Measurements from ENCODE around the gene CST9L.

CST9L gene

GRCh38 chr20:23604306-23604705 lies 36.0 kb upstream of the CST9L start:
- TF ChIP-seq SPI1 (IDR thresholded peaks at IDR 0.05; ENCODE audit: low read depth, low read length) (no peak), POLR2A (IDR thresholded peaks at IDR 0.05; ENCODE audit: low read depth, low read length) (no peak), POU2F2 (IDR thresholded peaks at IDR 0.05; ENCODE audit: low read depth, low read length) (no peak), TAF1 (IDR thresholded peaks at IDR 0.05; ENCODE audit: low read depth, low read length) (no peak), PAX5 (IDR thresholded peaks at IDR 0.05; ENCODE audit: insufficient read depth, low read length, severe bottlenecking) (no peak), POLR2AphosphoS5 (IDR thresholded peaks at IDR 0.05; ENCODE audit: low read depth, low read length) (no peak)
- FAIRE-seq (no peak), DNase-seq (ENCODE audit: insufficient read length, low spot score) (no peak)

GRCh38 chr20:23603321-23603720 lies 35.0 kb upstream of the CST9L start:
- no peak for TF ChIP-seq POLR2AphosphoS5 (IDR thresholded peaks at IDR 0.05; ENCODE audit: low read depth, low read length)
- no peak for TF ChIP-seq TAF1 (IDR thresholded peaks at IDR 0.05; ENCODE audit: low read depth, low read length)
- TF ChIP-seq SPI1 (IDR thresholded peaks at IDR 0.05; ENCODE audit: low read depth, low read length): no peak
- no peak for TF ChIP-seq POLR2A (IDR thresholded peaks at IDR 0.05; ENCODE audit: low read depth, low read length)
- TF ChIP-seq POU2F2 (IDR thresholded peaks at IDR 0.05; ENCODE audit: low read depth, low read length): no peak
- no peak for TF ChIP-seq PAX5 (IDR thresholded peaks at IDR 0.05; ENCODE audit: insufficient read depth, low read length, severe bottlenecking)
- DNase-seq (ENCODE audit: insufficient read length, low spot score) (no peak), FAIRE-seq (no peak)

DNA sequence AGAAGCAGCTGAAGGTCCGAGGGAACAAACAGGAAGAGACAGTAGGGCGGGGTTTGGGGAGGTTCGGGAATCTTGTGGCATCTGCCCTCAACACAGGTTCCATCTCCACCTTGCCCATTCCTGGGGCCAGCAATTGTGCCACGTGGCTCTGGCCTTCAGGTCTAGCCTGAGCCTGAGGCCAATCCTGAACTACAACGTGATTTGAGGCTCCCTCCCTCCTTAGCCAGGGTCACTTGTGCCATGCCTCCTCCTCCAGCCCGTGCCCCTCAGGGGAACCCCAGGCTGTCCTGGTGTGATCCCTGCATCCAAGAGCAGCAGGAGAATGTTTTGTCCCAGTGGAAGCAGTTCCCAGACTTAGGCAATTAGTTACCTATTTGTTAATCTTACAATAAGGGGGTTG lies 34.4 kb upstream of the CST9L start:
- FAIRE-seq (no peak), DNase-seq (ENCODE audit: insufficient read length, low spot score) (no peak)
- TF ChIP-seq PAX5 (IDR thresholded peaks at IDR 0.05; ENCODE audit: insufficient read depth, low read length, severe bottlenecking): no peak
- TF ChIP-seq POU2F2 (IDR thresholded peaks at IDR 0.05; ENCODE audit: low read depth, low read length): no peak

DNA sequence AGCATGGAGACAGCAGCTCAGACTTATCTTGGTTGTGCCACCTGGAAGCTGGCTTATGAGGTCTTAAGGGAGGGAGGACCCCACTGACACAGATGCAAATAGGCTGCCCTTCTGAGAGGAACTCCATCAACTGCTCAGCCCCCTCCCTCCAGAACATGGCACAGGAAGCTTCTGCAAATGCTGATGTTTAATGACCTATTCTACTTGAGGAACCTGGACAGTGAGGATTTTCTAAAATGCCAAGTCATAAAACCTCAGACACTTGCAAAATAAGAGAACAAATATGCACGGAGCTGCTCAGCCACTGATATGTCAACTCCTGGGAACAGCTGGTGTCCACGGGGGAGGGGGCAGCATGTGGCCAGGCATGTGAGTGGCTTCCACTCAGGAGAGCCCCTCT lies 34.0 kb upstream of the CST9L start:
- no peak for DNase-seq (ENCODE audit: insufficient read length, low spot score)
- FAIRE-seq: no peak
- TF ChIP-seq POLR2A (IDR thresholded peaks at IDR 0.05; ENCODE audit: low read depth, low read length) (no peak), POLR2AphosphoS5 (IDR thresholded peaks at IDR 0.05; ENCODE audit: low read depth, low read length) (no peak), SPI1 (IDR thresholded peaks at IDR 0.05; ENCODE audit: low read depth, low read length) (no peak), PAX5 (IDR thresholded peaks at IDR 0.05; ENCODE audit: insufficient read depth, low read length, severe bottlenecking) (no peak), POU2F2 (IDR thresholded peaks at IDR 0.05; ENCODE audit: low read depth, low read length) (no peak), TAF1 (IDR thresholded peaks at IDR 0.05; ENCODE audit: low read depth, low read length) (no peak)

GRCh38 chr20:23601715-23602114 lies 33.4 kb upstream of the CST9L start:
- no peak for DNase-seq (ENCODE audit: insufficient read length, low spot score)
- TF ChIP-seq POLR2A (IDR thresholded peaks at IDR 0.05; ENCODE audit: low read depth, low read length) (no peak), SPI1 (IDR thresholded peaks at IDR 0.05; ENCODE audit: low read depth, low read length) (no peak), PAX5 (IDR thresholded peaks at IDR 0.05; ENCODE audit: insufficient read depth, low read length, severe bottlenecking) (no peak), POLR2AphosphoS5 (IDR thresholded peaks at IDR 0.05; ENCODE audit: low read depth, low read length) (no peak), TAF1 (IDR thresholded peaks at IDR 0.05; ENCODE audit: low read depth, low read length) (no peak), POU2F2 (IDR thresholded peaks at IDR 0.05; ENCODE audit: low read depth, low read length) (no peak)
- no peak for FAIRE-seq

DNA sequence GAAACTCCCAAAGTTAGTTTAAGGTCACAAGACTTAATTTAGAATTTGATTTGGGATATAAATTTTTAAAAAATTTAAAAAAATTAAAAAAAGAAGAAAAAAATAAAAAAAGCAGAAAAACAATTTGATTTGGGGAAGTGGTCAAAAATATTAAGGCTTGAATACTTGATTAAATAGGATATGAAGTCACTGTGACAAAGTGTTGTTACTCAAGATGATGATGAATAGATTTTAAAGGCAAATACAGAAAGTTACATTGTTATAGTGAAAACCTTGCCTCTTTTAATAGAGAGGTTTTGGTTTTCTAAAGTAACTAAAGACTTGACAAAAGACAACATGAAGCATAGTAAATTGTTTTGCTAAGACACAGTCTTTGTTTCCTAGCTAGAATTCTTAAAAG lies 30.2 kb upstream of the CST9L start:
- no peak for TF ChIP-seq POLR2AphosphoS5 (IDR thresholded peaks at IDR 0.05; ENCODE audit: low read depth, low read length)
- no peak for TF ChIP-seq TAF1 (IDR thresholded peaks at IDR 0.05; ENCODE audit: low read depth, low read length)
- TF ChIP-seq POLR2A (IDR thresholded peaks at IDR 0.05; ENCODE audit: low read depth, low read length): no peak
- TF ChIP-seq SPI1 (IDR thresholded peaks at IDR 0.05; ENCODE audit: low read depth, low read length): no peak
- TF ChIP-seq PAX5 (IDR thresholded peaks at IDR 0.05; ENCODE audit: insufficient read depth, low read length, severe bottlenecking): no peak
- no peak for TF ChIP-seq POU2F2 (IDR thresholded peaks at IDR 0.05; ENCODE audit: low read depth, low read length)
- FAIRE-seq (no peak), DNase-seq (ENCODE audit: insufficient read length, low spot score) (no peak)

- DNase-seq (ENCODE audit: insufficient read length, low spot score): no peak
- no peak for FAIRE-seq
- TF ChIP-seq SPI1 (IDR thresholded peaks at IDR 0.05; ENCODE audit: low read depth, low read length): no peak
- no peak for TF ChIP-seq POLR2A (IDR thresholded peaks at IDR 0.05; ENCODE audit: low read depth, low read length)
- no peak for TF ChIP-seq PAX5 (IDR thresholded peaks at IDR 0.05; ENCODE audit: insufficient read depth, low read length, severe bottlenecking)
- no peak for TF ChIP-seq POLR2AphosphoS5 (IDR thresholded peaks at IDR 0.05; ENCODE audit: low read depth, low read length)
These were observed 28.4 kb upstream of the CST9L start for GRCh38 chr20:23596579-23597250.

DNA sequence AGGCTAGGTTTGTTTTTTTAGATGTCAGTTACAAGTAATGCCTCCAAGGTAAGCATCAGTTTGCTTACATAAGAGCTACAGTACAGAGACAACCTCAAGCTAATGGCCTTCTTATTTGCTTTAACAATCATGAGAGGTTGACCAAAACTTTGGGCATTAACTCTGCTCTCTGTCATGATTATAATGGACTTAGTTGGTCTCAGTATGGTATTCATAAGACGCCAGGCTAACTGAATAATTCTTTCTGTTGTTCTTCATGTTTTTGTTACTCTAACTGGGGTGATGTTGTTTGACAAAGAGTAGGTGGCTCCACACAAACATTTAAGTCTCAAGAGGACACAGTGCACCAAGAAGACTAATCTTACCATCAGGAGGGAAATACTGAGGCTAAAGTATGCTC lies 27.7 kb upstream of the CST9L start:
- no peak for TF ChIP-seq POLR2AphosphoS5 (IDR thresholded peaks at IDR 0.05; ENCODE audit: low read depth, low read length)
- no peak for TF ChIP-seq PAX5 (IDR thresholded peaks at IDR 0.05; ENCODE audit: insufficient read depth, low read length, severe bottlenecking)
- no peak for TF ChIP-seq POLR2A (IDR thresholded peaks at IDR 0.05; ENCODE audit: low read depth, low read length)
- TF ChIP-seq TAF1 (IDR thresholded peaks at IDR 0.05; ENCODE audit: low read depth, low read length): no peak
- TF ChIP-seq POU2F2 (IDR thresholded peaks at IDR 0.05; ENCODE audit: low read depth, low read length): no peak
- no peak for TF ChIP-seq SPI1 (IDR thresholded peaks at IDR 0.05; ENCODE audit: low read depth, low read length)
- DNase-seq (ENCODE audit: insufficient read length, low spot score) (no peak), FAIRE-seq (no peak)

- FAIRE-seq: no peak
- TF ChIP-seq PAX5 (IDR thresholded peaks at IDR 0.05; ENCODE audit: insufficient read depth, low read length, severe bottlenecking) (no peak), TAF1 (IDR thresholded peaks at IDR 0.05; ENCODE audit: low read depth, low read length) (no peak), SPI1 (IDR thresholded peaks at IDR 0.05; ENCODE audit: low read depth, low read length) (no peak), POLR2AphosphoS5 (IDR thresholded peaks at IDR 0.05; ENCODE audit: low read depth, low read length) (no peak), POLR2A (IDR thresholded peaks at IDR 0.05; ENCODE audit: low read depth, low read length) (no peak), POU2F2 (IDR thresholded peaks at IDR 0.05; ENCODE audit: low read depth, low read length) (no peak)
- DNase-seq (ENCODE audit: insufficient read length, low spot score): no peak
These were observed 20.4 kb upstream of the CST9L start for GRCh38 chr20:23588434-23589403.

Data from GM12891 (cell line).